Kidney (tissue), 14 donors: ENCODE results near the gene MAD1L1. TPM values are rescaled to one million over a fixed set of nuclear protein-coding genes. Genes with fewer than 3 reads are reported as not detected.

Source experiments
- DNase-seq, 5 donors: peaks; one replicate each; pipeline ENCODE4 v3.0.0-alpha.2; 2013 to 2020
- FAIRE-seq: peaks from 2 replicates; lab custom pipeline; 2012; peaks lifted over from hg19 to GRCh38; lab: Jason Lieb, UNC
- H3K27ac ChIP-seq, 2 donors: one replicate each; pipeline ENCODE4 v1.7.0; 2013; ENCODE audit warnings: low read depth in 2 of 2, low read length in 2 of 2, inconsistent platforms in 1 of 2
- H3K27me3 ChIP-seq: one replicate; pipeline ENCODE4 v1.7.1; 2013; ENCODE audit warnings: low read length, inconsistent platforms; ENCODE audit not compliant: control insufficient read depth, insufficient read depth
- H3K36me3 ChIP-seq, 3 donors: one replicate each; pipeline versions ENCODE4 v1.7.0 to v1.7.1; 2013; ENCODE audit warnings: low read length in 3 of 3, control low read depth in 1 of 3, inconsistent platforms in 1 of 3; ENCODE audit not compliant: insufficient read depth in 3 of 3, control insufficient read depth in 2 of 3
- H3K4me1 ChIP-seq, 3 donors: one replicate each; pipeline versions ENCODE4 v1.7.0 to v1.7.1; 2013; ENCODE audit warnings: low read length in 3 of 3, inconsistent platforms in 1 of 3, low read depth in 1 of 3; ENCODE audit not compliant: control insufficient read depth in 2 of 3, insufficient read depth in 2 of 3
- H3K4me3 ChIP-seq, 3 donors: one replicate each; pipeline versions ENCODE4 v1.7.0 to v1.8.1; 2013; ENCODE audit warnings: low read length in 3 of 3, control low read depth in 1 of 3, inconsistent platforms in 1 of 3
- H3K9ac ChIP-seq, 3 donors: one replicate each; pipeline versions ENCODE4 v1.7.0 to v1.7.1; 2013; ENCODE audit warnings: low read length in 3 of 3, control low read depth in 1 of 3, inconsistent platforms in 1 of 3
- H3K9me3 ChIP-seq, 3 donors: one replicate each; pipeline versions ENCODE4 v1.7.0 to v1.7.1; 2013; ENCODE audit warnings: low read length in 3 of 3, control low read depth in 1 of 3, inconsistent platforms in 1 of 3; ENCODE audit not compliant: control insufficient read depth in 2 of 3, insufficient read depth in 1 of 3
- intact Hi-C: fragments of 100-400 bp; cut with DNase I; formaldehyde crosslinking; loops from one replicate; pipeline ENCODE4 v1.11.1; 2022
- polyA plus RNA-seq: library from polyadenylated mRNA; stranded (reverse); fragments of 350-450 nt; fragmentation: Illumina TruSeq; extraction: RNeasy Lipid Tissue Mini Kit (QIAGEN cat#74804); gene quantifications from one replicate; pipeline ENCODE4 v1.2.3, GENCODE V29; 2014; ENCODE audit warnings: low read depth, low replicate concordance; ENCODE audit not compliant: insufficient read depth
- total RNA-seq: library from RNA; stranded (reverse); fragmentation: NEBNext Ultra II Directional; extraction: Animal tissue kit (Norgen Biotek cat#: 25700); gene quantifications from one replicate; pipeline ENCODE4 v1.2.1, GENCODE V29; 2021
- TF ChIP-seq, protein P1 (sequence below): IDR thresholded peaks from 3 replicates; pipeline ENCODE4 v1.5.1; 2012; ENCODE audit warnings: mild to moderate bottlenecking, moderate library complexity, borderline replicate concordance; ENCODE audit not compliant: insufficient read depth; ENCODE audit errors: extremely low read depth
- donor health status: control.
- donor health status: control.
- donor health status: control.
- donor health status: control.
- donor health status: control.
- donor health status: DM: yes; HTN: yes; CAD: no.
- donor health status: Normal renal cell carcinoma (clear cell type).

MAD1L1 gene
- total and polyA plus RNA-seq, 2 donors from 2014 or later: 33.2 to 45.2 TPM

DNA sequence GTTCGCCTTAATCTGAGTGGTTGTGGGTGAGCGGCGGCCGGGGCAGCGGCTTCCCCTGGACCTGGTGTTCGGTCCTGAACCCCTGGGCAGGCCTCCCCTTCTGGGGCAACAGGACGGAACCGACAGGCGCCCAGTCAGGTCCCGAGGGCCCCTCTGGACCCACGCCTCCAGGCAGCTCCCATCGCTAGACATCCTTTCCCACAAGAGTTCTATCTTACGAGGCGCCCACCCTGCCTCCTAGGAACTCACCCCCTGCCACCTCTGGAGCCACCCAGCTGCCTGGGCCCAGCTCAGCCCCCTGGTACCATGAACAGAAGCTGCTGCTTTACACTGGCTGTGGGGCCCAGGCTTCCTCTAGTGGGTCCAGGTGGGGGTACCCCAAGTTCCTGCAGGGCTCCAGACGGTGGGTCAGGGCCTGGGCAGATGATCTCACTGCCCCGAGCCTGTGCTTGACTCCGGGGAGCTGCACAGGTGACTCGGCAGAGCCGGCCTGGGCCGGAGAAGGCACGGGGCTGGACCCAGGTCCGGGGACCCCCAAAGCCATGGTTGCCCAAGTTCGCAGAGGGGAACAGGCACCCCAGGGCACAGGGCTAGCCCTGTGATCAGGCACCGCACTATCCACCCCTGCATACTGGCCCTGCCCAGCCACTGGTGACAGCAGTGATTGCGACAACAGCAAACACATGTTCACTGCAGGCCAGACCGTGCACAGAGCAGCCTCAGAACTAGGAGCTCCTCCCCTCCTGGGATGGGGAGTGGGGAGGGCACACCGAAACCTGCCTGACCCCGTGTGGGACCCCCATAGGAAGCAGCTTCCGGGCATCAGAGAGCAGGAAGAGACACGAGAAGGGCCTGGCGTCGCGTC is 382.4 kb downstream of the MAD1L1 start:
- FAIRE-seq (no peak), DNase-seq (peak in 2 of 5 donors; percentile 63 to 73)
- H3K36me3 ChIP-seq: no peaks in the 10 kb centered on the region
- H3K27me3 ChIP-seq: no peaks in the 10 kb centered on the region
- H3K27ac ChIP-seq: no peak overlapping the region
- no peak overlapping the region for H3K9ac ChIP-seq
- intact Hi-C loops: no loop called here
- no peaks in the 10 kb centered on the region for H3K4me1 ChIP-seq
- TF ChIP-seq, protein P1, sequence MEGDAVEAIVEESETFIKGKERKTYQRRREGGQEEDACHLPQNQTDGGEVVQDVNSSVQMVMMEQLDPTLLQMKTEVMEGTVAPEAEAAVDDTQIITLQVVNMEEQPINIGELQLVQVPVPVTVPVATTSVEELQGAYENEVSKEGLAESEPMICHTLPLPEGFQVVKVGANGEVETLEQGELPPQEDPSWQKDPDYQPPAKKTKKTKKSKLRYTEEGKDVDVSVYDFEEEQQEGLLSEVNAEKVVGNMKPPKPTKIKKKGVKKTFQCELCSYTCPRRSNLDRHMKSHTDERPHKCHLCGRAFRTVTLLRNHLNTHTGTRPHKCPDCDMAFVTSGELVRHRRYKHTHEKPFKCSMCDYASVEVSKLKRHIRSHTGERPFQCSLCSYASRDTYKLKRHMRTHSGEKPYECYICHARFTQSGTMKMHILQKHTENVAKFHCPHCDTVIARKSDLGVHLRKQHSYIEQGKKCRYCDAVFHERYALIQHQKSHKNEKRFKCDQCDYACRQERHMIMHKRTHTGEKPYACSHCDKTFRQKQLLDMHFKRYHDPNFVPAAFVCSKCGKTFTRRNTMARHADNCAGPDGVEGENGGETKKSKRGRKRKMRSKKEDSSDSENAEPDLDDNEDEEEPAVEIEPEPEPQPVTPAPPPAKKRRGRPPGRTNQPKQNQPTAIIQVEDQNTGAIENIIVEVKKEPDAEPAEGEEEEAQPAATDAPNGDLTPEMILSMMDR: no peak
- H3K4me3 ChIP-seq: no peak overlapping the region
- H3K9me3 ChIP-seq: no peaks in the 10 kb centered on the region

DNA sequence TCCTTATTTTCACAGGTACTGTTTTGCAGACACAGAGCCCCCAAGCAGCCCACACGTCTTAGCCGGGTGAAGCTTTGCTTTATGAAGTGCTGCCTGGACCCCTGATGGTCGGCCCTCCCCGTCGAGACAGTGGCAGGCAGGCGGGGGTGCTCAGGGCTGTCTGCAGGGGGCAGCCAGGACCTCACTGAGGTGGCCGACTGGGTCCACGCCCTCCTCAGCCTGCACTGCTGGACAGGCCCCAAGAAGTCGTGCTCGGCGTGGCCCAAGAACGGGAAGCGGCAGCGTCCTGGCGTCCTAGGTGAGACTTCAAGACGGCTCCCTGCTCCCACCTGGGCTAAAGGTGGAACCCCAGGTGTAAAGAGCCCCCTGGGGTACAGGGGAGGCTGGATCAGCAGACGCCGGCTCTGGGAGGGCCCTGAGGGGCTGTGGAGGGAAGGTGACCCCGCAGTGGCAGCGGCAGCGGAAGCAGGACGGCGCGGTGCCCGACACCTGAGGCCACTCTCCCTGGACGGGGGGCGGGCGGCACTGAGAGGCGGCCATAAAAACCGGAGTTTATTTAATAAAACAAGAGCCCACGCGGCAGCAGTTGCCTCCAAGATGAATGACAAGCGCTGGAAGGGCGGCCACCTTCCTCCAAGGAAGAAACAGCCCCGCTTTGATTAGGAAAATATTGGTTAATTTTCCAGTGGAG is 383.2 kb downstream of the MAD1L1 start:
- intact Hi-C loops: no loop called here
- no peak overlapping the region for H3K4me3 ChIP-seq
- peak; percentile 48 to 69 (median 62) for DNase-seq
- no peak overlapping the region for H3K27ac ChIP-seq
- no peak for FAIRE-seq
- no peaks in the 10 kb centered on the region for H3K36me3 ChIP-seq
- H3K9me3 ChIP-seq: no peaks in the 10 kb centered on the region
- no peak overlapping the region for H3K9ac ChIP-seq
- H3K4me1 ChIP-seq: no peaks in the 10 kb centered on the region
- TF ChIP-seq, protein P1: no peak
- no peaks in the 10 kb centered on the region for H3K27me3 ChIP-seq

- no peak overlapping the region for H3K27ac ChIP-seq
- TF ChIP-seq, protein P1: no peak
- DNase-seq: peak in 2 of 5 donors; percentile 32 to 57
- no peak overlapping the region for H3K9ac ChIP-seq
- no peaks in the 10 kb centered on the region for H3K27me3 ChIP-seq
- no peak for FAIRE-seq
- H3K36me3 ChIP-seq: no peaks in the 10 kb centered on the region
- no peak overlapping the region for H3K4me3 ChIP-seq
- intact Hi-C loops: no loop called here
- H3K4me1 ChIP-seq: no peaks in the 10 kb centered on the region
- no peaks in the 10 kb centered on the region for H3K9me3 ChIP-seq
Measured at GRCh38 chr7:1848911-1849311, 383.8 kb downstream of the MAD1L1 start.
